HG03442 (cell line): ENCODE results near the gene SHROOM3.
"Not testable (repeated sequence)": the region's sequence is repeated elsewhere in the genome, so short reads cannot be mapped to it uniquely, and the experiment has no call there.

Experiments used
- ATAC-seq: cut with Tn5 transposase; IDR thresholded peaks from one replicate; pipeline ENCODE4 v1.9.1; 2021; ENCODE audit warnings: mild to moderate bottlenecking, moderate library complexity; ENCODE audit not compliant: unreplicated experiment

The SHROOM3 gene

GRCh38 chr4:76443376-76443775, 8.3 kb downstream of the SHROOM3 start:
- no peak for ATAC-seq

- ATAC-seq: no peak
These were observed 10.9 kb downstream of the SHROOM3 start for GRCh38 chr4:76445911-76446310.

- no peak for ATAC-seq
These were observed 12.4 kb downstream of the SHROOM3 start for GRCh38 chr4:76447393-76447851.

GRCh38 chr4:76448211-76448610, 13.2 kb downstream of the SHROOM3 start:
- no peak for ATAC-seq

GRCh38 chr4:76449362-76449767, 14.3 kb downstream of the SHROOM3 start:
- ATAC-seq: no peak

GRCh38 chr4:76449833-76450232, 14.8 kb downstream of the SHROOM3 start:
- ATAC-seq: no peak

GRCh38 chr4:76453232-76453631, 18.2 kb downstream of the SHROOM3 start:
- ATAC-seq: no peak

GRCh38 chr4:76454073-76454472, 19.0 kb downstream of the SHROOM3 start:
- not testable (repeated sequence) for ATAC-seq

- ATAC-seq: no peak
These were observed 22.9 kb downstream of the SHROOM3 start for GRCh38 chr4:76457885-76458284.

- no peak for ATAC-seq
These were observed 23.3 kb downstream of the SHROOM3 start for GRCh38 chr4:76458297-76458696.

- ATAC-seq: no peak
These were observed 23.8 kb downstream of the SHROOM3 start for GRCh38 chr4:76458825-76459224.

GRCh38 chr4:76459291-76459723, 24.3 kb downstream of the SHROOM3 start:
- ATAC-seq: no peak

GRCh38 chr4:76463568-76463967, 28.5 kb downstream of the SHROOM3 start:
- ATAC-seq: no peak

- no peak for ATAC-seq
These were observed 35.0 kb downstream of the SHROOM3 start for GRCh38 chr4:76470064-76470463.

GRCh38 chr4:76470532-76470931, 35.5 kb downstream of the SHROOM3 start:
- no peak for ATAC-seq

- ATAC-seq: no peak
These were observed 41.5 kb downstream of the SHROOM3 start for GRCh38 chr4:76476571-76476970.

- no peak for ATAC-seq
These were observed 49.6 kb downstream of the SHROOM3 start for GRCh38 chr4:76484654-76485053.

- ATAC-seq: no peak
These were observed 50.4 kb downstream of the SHROOM3 start for GRCh38 chr4:76485450-76485849.

GRCh38 chr4:76486588-76487276, 51.7 kb downstream of the SHROOM3 start:
- no peak for ATAC-seq

GRCh38 chr4:76487621-76488020, 52.6 kb downstream of the SHROOM3 start:
- no peak for ATAC-seq

GRCh38 chr4:76488455-76488854, 53.4 kb downstream of the SHROOM3 start:
- ATAC-seq: no peak

- ATAC-seq: no peak
These were observed 54.1 kb downstream of the SHROOM3 start for GRCh38 chr4:76488888-76489685.
